Measurements from ENCODE around the gene ATG14. TPM values are rescaled to one million over a fixed set of nuclear protein-coding genes. Genes with fewer than 3 reads are reported as not detected.

ATG14 gene
- total RNA-seq, 4 donors from 2014 or later = 11.5 to 24.7 (median 13.4) TPM

- intact Hi-C loops (cut with DNase I; ENCODE audit: low total_unique reads) = no loop called here
- peaks cover 0 to 11% (median 0%) of the 10 kb centered on the region in 4 donors for H3K4me1 ChIP-seq
- no peak for DNase-seq
- in situ Hi-C loops (cut with MboI; ENCODE audit: low pct_ligation_motif_present in 1 of 4, low pct_unique_long_range_greater_than_20kb in 1 of 4, low sequenced_read_pairs in 3 of 4) = no loop called here
- H3K4me3 ChIP-seq = no peak overlapping the region
- 94 to 96% methylated on average over 5 of the region's 5 CpGs for WGBS, 2 donors (ENCODE audit: low coverage in 1 of 2)
- H3K36me3 ChIP-seq = peaks cover 0 to 48% (median 19%) of the 10 kb centered on the region in 4 donors
- no peaks in the 10 kb centered on the region for H3K9me3 ChIP-seq
- TF ChIP-seq EP300 (IDR thresholded peaks at IDR 0.05; ENCODE audit: low read depth) (no peak), CTCF (IDR thresholded peaks at IDR 0.05) (no peak), POLR2A (IDR thresholded peaks at IDR 0.05) (no peak), POLR2AphosphoS5 (IDR thresholded peaks at IDR 0.05) (no peak)
- H3K27ac ChIP-seq = no peak overlapping the region
- no peaks in the 10 kb centered on the region for H3K27me3 ChIP-seq
Observed at GRCh38 chr14:55377236-55377635, 34.4 kb downstream of the ATG14 start.

- 80 to 85% methylated on average over 4 of the region's 4 CpGs for WGBS, 2 donors (ENCODE audit: low coverage in 1 of 2)
- no peak for TF ChIP-seq POLR2AphosphoS5 (IDR thresholded peaks at IDR 0.05)
- TF ChIP-seq EP300 (IDR thresholded peaks at IDR 0.05; ENCODE audit: low read depth) = no peak
- TF ChIP-seq POLR2A (IDR thresholded peaks at IDR 0.05) = no peak
- TF ChIP-seq CTCF (IDR thresholded peaks at IDR 0.05) = no peak
- peak overlapping the region in 1 of 4 donors; percentile 11 for H3K27ac ChIP-seq
- no peaks in the 10 kb centered on the region for H3K9me3 ChIP-seq
- H3K27me3 ChIP-seq = no peaks in the 10 kb centered on the region
- H3K4me3 ChIP-seq = no peak overlapping the region
- intact Hi-C loops (cut with DNase I; ENCODE audit: low total_unique reads) (no loop called here), in situ Hi-C loops (cut with MboI; ENCODE audit: low pct_ligation_motif_present in 1 of 4, low pct_unique_long_range_greater_than_20kb in 1 of 4, low sequenced_read_pairs in 3 of 4) (loop anchor here in 1 of 4 donors (25.0 kb wide), 1 partner anchor 112 kb away; the partner anchor contains the start of gene FBXO34)
- H3K4me1 ChIP-seq = peaks cover 0 to 11% (median 0%) of the 10 kb centered on the region in 4 donors
- peaks cover 0 to 34% (median 12%) of the 10 kb centered on the region in 4 donors for H3K36me3 ChIP-seq
- no peak for DNase-seq
Observed at GRCh38 chr14:55374771-55375170, 36.9 kb downstream of the ATG14 start.

GRCh38 chr14:55373784-55374705 is 37.6 kb downstream of the ATG14 start:
- in situ Hi-C loops (cut with MboI; ENCODE audit: low pct_ligation_motif_present in 1 of 4, low pct_unique_long_range_greater_than_20kb in 1 of 4, low sequenced_read_pairs in 3 of 4) (loop anchor here in 1 of 4 donors (25.0 kb wide), 1 partner anchor 112 kb away; the partner anchor contains the start of gene FBXO34), intact Hi-C loops (cut with DNase I; ENCODE audit: low total_unique reads) (no loop called here)
- Histone ChIP-seq H3K36me3 (peaks cover 0 to 30% (median 11%) of the 10 kb centered on the region in 4 donors), H3K4me1 (peaks cover 0 to 11% (median 0%) of the 10 kb centered on the region in 4 donors), H3K4me3 (no peak overlapping the region), H3K27me3 (no peaks in the 10 kb centered on the region), H3K27ac (peak overlapping the region in 1 of 4 donors; percentile 11), H3K9me3 (no peaks in the 10 kb centered on the region)
- WGBS, 2 donors (ENCODE audit: low coverage in 1 of 2) = 62 to 74% methylated on average over 5 of the region's 5 CpGs
- TF ChIP-seq EP300 (IDR thresholded peaks at IDR 0.05; ENCODE audit: low read depth) = no peak
- TF ChIP-seq POLR2AphosphoS5 (IDR thresholded peaks at IDR 0.05) = peak in 1 of 3 donors; percentile 38
- TF ChIP-seq CTCF (IDR thresholded peaks at IDR 0.05) = no peak
- no peak for TF ChIP-seq POLR2A (IDR thresholded peaks at IDR 0.05)
- DNase-seq = no peak

- DNase-seq = no peak
- no peaks in the 10 kb centered on the region for H3K27me3 ChIP-seq
- intact Hi-C loops (cut with DNase I; ENCODE audit: low total_unique reads) = no loop called here
- in situ Hi-C loops (cut with MboI; ENCODE audit: low pct_ligation_motif_present in 1 of 4, low pct_unique_long_range_greater_than_20kb in 1 of 4, low sequenced_read_pairs in 3 of 4) = loop anchor here in 1 of 4 donors (25.0 kb wide), 1 partner anchor 111 kb away; the partner anchor contains the start of gene FBXO34
- H3K27ac ChIP-seq = no peak overlapping the region
- peaks cover 0 to 11% (median 0%) of the 10 kb centered on the region in 4 donors for H3K4me1 ChIP-seq
- H3K4me3 ChIP-seq = no peak overlapping the region
- peaks cover 0 to 30% (median 11%) of the 10 kb centered on the region in 4 donors for H3K36me3 ChIP-seq
- WGBS, 2 donors (ENCODE audit: low coverage in 1 of 2) = 87 to 97% methylated on average over 7 of the region's 7 CpGs
- TF ChIP-seq EP300 (IDR thresholded peaks at IDR 0.05; ENCODE audit: low read depth) (no peak), POLR2A (IDR thresholded peaks at IDR 0.05) (no peak), CTCF (IDR thresholded peaks at IDR 0.05) (no peak), POLR2AphosphoS5 (IDR thresholded peaks at IDR 0.05) (no peak)
- H3K9me3 ChIP-seq = no peaks in the 10 kb centered on the region
Observed at GRCh38 chr14:55372825-55373224, 38.8 kb downstream of the ATG14 start.

Measured in transverse colon (tissue), 4 donors.